ENCODE data around the gene IDH3G.
"Not testable (repeated sequence)": the region's sequence is repeated elsewhere in the genome, so short reads cannot be mapped to it uniquely, and the experiment has no call there.

IDH3G gene

DNA sequence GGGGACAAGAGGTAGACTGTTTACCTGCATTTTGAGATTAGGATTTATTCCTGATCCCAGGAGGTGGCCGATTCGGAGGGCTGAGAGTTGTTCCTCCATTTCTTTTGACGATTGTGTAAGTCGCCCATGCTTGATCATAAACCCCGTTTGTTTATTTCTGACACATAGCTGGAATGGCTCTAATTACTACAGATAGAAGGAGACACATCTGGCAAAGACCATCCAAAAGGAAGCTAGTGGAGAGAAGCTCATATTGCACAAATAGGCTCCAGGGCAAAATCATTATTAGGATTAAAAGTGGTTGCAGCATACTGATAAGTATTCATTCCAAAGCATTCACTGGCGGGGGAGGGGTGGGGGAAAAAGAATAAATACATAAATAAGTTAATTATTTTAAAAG is 47.2 kb downstream of the IDH3G start:
- not testable (repeated sequence) for DNase-seq

DNA sequence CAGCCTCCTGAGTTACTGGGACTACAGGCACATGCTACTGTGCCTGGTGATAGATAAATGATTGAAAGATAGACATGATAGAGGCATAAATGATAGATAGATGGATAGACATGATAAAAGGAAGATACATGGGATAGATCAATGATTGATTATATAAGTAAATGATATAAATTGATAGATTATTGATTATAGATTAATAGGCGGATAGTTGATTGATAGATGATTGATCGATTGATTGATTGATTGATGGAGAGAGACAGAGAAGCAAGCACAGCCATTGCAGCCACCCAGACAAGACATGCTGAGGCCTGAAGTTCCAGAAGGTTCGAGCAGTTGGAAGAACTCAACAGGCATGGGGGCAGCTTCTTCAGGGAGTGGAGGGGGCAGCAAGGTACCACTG is 47.8 kb downstream of the IDH3G start:
- DNase-seq, result no peak

- not testable (repeated sequence) for DNase-seq
These were observed 49.1 kb downstream of the IDH3G start for GRCh38 chrX:153745067-153745433.

DNA sequence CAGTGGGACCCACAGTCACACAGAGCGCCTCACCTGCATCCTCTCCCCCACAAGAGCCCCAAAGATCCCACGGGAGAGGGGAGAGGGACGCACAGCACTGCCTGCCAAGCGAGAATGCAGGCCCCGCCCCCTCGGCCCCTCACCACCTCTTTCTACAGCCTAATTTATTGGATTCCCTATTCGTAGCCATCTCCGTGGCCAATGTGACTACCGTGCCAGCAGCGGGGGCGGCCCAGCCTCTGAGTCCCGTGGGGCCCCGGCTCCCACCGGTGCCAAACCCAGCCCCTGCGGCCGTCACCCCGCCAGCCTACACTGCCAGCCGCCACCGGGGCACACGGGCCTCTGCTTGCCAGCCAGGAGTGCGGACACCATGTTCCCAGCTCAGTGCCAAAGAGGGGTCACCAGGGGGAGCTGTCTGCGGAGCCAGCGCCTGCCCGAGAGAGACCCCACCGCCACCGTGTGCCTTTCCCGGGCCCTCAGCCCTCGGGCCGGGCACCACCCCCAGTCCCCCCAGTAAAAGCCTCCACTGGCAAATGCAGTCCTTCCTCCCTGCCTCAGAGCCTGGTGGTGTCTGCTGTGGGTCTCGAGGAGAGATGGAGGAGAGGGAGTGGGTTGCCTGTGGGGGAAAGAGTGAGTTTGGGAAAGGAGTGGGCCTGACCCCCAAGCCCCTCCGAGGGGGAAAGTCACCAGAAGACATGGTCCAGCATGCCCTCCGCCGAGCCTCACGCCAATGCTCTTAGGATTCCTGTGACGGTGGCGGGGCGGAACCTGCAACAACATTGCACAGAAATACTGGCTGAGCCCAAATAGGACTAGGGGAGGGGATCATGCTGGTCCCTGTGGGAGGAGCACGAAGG is 49.7 kb downstream of the IDH3G start:
- no peak for DNase-seq

DNA sequence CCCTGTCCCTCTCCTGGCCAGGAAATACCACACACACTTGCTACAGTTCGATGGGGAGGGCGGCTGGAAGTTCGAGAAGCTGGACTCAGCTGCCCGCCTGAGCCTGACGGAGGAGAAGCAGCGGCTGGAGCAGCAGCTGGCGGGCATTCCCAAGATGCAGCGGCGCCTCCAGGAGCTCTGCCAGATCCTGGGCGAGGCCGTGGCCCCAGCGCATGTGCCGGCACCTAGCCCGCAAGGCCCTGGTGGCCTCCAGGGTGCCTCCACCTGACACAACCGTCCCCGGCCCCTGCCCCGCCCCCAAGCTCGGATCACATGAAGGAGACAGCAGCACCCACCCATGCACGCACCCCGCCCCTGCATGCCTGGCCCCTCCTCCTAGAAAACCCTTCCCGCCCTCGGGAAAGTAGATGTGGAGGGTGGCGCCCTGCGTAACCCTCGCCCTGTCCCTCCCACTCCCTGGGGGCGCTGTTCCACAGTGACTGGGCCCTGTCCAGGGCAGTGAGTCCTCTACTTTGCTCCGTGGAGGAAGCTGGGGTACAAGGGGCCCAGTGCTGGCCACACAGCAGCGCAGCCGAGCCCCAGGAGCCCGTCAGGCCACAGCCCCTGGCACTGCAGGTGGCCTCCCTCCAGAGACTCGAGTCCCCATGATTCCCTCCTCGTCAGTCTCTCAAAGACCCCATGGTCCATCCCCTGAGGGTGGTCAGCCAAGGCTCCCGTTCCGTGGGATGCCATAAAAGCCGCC is 50.5 kb downstream of the IDH3G start:
- DNase-seq, result not testable (repeated sequence)

DNA sequence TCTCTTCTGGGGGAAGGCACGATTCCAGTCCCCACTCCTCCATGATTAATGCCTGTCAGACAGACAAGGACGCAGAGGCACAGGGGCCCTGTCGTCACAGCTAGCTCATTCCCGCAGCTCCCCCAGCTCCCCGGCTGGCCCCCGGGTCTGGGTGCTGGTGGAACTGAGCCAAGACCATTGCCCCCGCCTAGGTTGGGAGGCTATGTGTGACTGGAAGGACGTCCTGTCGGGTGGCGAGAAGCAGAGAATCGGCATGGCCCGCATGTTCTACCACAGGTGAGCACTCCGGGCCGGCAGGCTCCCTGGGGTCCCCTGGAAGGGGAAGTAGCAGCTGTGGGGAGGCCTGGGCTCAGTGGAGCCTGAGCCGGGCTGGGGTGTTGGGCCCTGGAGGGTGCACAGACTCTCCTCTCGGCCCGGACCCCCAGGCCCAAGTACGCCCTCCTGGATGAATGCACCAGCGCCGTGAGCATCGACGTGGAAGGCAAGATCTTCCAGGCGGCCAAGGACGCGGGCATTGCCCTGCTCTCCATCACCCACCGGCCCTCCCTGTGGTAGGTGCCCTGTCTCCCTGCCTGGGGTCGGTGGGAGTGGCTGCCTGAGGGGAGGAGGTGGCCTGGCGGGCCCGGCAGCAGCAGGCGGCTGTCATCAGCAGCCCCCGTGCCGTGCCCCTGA is 51.2 kb downstream of the IDH3G start:
- DNase-seq, result not testable (repeated sequence)

DNA sequence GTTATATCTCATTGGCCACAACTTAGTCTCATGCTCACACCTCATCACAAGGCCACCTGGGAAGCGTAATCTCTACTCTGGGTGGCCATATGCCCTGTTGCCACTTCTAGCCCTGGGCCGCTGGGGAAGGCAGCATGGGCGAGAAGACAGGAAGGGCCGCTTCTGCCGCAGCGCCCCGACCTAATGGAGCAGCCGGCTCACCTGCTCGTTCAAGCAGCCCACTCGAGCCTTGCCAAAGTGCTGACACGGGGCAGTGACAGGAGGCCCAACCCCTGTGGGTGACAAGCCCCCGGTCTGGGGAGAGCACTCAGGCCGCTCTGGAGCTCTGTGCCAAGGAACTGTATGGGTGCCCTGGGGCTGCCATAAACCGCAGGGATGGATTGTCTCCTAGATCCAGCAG is 52.1 kb downstream of the IDH3G start:
- not testable (repeated sequence) for DNase-seq

DNA sequence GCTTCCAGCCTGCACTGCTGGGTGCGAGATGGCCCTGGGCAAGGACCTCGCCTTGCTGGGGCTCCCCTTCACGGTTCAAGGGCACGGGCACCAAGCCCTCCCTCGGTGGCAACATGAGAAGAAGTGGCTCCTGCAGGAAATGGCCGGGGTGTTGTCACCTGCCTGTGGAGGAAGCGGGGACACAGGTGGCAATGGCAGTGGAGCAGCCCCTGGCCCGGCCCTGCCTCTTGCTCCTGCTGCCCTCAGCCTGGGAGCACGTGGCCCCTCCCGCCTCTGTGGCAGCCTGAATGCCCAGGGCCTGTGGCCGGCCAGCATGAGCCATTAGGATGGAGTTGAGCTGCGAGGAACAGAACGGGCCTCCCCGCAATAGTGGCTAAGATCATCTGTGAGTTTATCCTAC is 52.7 kb downstream of the IDH3G start:
- DNase-seq, result no peak

- DNase-seq, result no peak
These were observed 53.4 kb downstream of the IDH3G start for GRCh38 chrX:153740631-153741222.

- no peak for DNase-seq
These were observed 54.3 kb downstream of the IDH3G start for GRCh38 chrX:153739754-153740486.

DNA sequence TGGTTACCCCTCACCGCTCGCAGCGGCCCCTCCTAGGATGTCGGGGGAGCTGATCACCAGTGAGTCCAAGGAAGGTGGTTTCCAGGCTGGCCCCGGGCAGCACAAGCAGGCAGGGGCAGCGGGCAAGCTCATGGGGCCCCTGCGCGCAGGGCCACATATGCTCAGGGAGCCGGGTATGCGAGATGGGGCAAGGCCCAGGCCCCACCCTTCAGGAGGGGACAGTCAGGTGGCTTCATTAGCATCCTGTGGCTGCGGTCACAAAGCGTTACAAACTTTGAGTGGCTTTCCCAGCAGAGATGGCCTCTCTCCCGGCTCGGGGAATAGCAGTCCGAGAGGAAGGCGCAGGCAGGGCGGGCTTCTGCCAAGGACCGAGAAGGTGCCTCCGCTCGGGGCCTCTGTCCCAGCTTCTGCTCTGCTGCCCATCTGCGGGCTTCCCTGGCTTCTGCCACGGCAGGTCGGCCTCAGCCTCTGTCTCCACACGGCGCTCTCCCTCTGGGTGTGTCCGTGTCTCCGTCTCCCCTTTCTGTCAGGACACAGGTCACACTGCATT is 56.0 kb downstream of the IDH3G start:
- no peak for DNase-seq

DNA sequence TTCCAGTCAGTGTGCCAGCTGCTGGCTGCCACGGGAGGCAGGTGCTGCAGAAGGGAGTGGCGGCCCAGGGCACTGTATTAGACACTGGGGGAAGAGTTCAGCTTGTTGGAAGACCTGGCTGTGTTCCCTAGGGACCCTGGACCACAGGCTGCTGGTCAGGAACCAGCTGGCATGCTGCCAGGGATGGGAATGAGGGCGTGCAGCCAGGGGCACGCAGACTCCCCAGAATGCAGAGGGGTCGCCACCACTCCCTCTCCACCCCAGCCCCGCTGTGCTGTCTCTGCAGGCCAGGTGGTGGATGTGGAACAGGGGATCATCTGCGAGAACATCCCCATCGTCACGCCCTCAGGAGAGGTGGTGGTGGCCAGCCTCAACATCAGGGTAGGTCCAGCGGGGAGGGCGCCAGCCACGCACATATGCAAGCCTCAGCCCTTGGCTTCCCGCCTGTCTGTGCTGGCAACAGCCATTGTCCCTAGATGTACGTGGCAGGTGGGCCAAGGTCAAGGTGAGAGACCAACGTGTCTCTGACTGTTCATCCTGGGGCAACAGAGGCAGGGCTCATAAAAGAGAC is 57.2 kb downstream of the IDH3G start:
- no peak for DNase-seq

DNA sequence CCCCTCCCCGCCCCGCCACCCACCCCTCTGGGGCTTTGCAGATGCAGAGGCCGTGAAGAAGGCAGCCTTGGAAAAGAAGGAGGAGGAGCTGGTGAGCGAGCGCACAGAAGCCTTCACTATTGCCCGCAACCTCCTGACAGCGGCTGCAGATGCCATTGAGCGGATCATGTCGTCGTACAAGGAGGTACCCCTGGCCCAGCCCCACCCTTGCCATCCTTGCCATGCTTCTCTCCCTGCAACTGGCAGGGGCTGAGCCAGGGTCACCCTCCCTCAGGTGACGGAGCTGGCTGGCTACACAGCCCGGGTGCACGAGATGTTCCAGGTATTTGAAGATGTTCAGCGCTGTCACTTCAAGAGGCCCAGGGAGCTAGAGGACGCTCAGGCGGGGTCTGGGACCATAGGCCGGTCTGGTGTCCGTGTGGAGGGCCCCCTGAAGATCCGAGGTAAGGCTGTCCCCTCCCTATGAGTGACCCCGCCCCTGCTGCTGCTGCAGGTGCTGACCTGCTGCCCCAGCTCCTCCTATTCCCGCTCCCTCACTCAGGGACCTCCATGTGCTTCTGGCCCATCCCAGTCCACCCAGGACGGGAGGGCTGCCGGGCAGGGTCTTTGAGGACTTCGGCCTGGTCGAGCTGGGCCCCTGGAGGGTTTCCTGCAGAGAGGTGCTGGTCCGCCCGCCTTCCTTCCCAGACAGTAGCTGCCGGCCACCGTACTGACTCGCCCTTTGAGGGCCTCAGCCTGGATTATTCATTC is 57.9 kb downstream of the IDH3G start:
- DNase-seq, result no peak

All from NCI-H187 (cell line).